GM21447 (cell line): ENCODE results near the gene COQ10B.
"Not testable (repeated sequence)": the region's sequence is repeated elsewhere in the genome, so short reads cannot be mapped to it uniquely, and the experiment has no call there.

ENCODE experiments used
- ATAC-seq: cut with Tn5 transposase; IDR thresholded peaks from one replicate; pipeline ENCODE4 v1.9.1; 2021; ENCODE audit not compliant: unreplicated experiment

Gene COQ10B

DNA sequence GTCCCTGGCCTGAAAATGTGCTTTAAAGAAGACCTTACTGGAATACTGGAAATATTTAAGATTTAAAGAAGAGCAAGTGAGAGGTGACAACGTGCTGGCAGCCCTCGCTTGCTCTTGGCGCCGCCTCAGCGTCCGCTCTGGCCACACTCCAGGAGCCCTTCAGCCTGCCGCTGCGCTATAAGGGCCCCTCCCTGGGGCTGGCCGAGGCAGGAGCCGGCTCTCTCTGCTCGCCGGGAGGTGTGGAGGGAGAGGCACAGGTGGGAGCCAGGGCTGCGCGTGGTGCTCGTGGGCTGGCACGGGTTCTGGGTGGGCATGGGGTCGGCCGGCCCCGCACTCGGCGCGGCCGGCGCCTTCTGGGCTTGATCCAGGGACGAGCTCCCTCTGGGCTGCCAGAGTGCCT, 2.9 kb upstream of the COQ10B start:
- no peak for ATAC-seq

DNA sequence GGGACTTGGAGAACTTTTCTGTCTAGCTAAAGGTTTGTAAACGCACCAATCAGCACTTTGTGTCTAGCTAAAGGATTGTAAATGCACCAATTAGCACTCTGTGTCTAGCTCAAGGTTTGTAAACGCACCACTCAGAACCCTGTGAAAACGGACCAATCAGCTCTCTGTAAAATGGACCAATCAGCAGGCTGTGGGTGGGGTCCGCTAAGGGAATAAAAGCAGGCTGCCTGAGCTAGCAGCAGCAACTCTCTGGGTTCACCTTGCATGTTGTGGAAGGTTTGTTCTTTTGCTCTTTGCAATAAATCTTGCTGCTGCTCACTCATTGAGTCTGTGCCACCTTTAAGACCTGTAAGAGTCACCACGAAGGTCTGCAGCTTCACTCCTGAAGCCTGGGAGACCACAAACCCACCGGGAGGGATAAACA, 2.4 kb upstream of the COQ10B start:
- not testable (repeated sequence) for ATAC-seq

DNA sequence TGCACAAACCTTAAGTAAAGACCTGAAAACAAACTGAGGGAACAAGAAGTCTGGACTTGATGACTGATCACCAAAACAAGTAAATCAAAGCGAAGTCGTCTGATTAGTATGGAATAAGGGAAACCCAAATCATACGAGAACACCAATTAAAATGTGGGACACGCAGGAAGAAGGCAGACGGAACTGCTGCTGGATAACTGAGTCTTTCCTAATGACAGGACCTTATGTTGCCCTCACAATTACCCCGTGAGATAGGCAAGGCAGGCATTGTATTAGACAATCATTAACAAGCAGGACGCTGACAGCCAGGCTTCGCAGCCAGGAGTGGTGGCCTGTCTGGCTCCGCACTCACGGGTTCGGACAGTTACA, 614 bp upstream of the COQ10B start:
- no peak for ATAC-seq

DNA sequence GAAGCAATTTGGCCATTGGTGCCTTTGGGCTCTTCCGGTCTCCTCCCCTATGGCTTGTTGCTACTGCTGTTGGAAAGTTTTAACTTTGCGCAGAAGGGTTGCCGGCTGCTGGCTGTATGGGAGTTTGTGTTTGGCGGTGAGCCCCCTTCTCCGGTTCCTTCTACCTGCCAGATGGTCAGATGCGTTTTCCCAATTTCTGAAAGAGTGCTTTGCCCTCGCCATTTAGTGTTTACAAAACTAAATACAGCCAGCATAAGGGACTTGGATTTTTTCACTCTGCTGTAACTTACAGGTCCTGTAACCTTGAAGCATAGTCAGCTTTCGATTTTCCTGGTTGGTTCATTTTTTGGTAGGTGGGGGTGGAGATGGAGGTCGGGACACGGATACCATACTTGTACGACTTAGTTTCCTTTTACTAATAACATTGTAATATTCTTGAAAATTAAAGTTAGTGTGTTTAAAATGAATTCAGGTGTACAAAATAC, 604 bp downstream of the COQ10B start:
- peak; percentile 39 for ATAC-seq

DNA sequence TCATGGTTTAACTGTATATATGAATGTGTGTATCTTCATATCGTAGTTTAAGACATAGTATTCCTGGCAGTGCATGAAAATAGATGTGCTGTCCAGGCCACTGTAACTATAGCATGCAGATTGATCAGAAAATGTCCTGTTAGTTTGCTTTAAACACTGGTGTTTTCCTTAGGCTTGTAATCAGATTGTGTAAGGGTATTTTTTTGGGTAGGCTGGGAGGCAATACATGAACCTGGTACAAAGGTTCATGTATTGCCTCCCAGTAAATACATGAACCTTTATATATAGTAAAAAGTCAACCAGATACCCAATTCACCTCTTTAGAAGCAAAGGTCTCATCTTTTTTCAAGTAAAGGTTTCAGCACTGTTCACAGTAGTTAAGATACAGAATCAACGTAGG, 1.6 kb downstream of the COQ10B start:
- ATAC-seq, result no peak

DNA sequence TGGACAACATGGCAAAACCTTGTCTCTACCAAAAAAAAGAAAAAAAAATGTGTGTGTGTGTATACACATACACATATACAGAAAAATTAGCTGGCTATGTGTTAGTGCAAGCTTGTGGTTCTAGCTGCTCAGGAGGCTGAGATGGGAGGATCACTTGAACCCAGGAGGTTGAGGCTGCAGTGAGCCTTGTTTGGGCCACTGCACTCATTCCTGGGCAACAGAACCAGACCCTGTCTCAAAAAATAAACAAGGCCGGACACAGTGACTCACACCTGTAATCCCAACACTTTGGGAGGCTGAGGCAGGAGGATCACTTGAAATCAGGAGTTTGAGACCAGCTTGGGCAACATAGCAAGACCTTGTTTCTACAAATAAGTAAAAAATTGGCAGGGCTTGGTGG, 2.1 kb downstream of the COQ10B start:
- no peak for ATAC-seq

DNA sequence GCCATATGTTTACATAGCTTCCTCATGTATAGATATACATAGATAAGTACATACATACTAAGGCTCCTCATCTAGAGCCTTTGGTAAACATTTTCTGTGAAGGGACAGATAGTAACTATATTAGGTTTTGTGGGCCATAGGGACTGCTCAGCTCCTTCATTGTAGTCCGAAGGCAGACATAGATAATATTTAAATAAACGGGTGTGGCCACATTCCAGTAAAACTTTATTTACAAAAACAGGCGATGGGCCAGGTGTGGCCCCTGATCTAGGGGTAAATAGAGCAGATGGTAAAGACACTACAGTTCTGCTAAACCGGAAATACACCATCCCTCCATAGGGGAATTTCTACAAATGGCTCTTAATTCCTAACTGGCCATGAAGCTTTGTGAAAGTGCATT, 7.3 kb downstream of the COQ10B start:
- no peak for ATAC-seq

DNA sequence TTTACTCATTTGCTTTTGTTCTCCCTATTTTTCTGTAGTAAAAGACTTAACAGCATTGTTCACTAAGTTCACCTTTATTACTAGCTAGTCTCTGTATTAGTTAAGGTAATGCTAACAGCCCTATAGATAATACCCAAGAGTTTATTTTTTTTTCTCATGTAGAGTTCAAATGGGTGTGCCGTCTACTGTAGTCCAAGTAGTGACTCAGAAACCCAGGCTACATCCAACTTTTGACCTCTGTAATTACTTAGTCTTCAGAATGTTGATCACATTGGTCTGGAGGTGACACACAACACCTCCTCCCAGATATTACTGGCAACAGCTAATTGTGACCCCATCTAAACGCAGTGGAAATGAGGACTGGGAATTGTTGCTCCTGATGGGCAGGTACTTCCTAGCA, 7.7 kb downstream of the COQ10B start:
- no peak for ATAC-seq

DNA sequence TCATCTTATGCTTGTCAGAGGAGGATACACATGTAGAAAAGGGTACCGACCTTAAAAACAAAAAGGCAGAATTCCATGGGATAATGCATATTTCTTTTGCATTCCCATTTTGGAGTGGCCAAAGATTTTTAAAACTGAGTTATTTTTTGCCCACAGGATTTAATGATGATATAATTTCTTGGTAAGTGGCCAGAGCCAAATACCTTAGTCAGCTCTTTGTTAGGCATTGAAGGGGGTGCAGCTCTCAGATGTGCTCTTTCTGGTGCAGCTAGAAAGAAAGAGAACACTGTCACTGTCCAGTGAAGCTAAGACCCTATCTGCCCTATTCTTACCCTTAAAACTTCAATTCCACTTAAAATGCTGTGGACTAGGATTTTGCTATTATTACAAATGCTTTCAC, 10.8 kb downstream of the COQ10B start:
- ATAC-seq, result no peak

DNA sequence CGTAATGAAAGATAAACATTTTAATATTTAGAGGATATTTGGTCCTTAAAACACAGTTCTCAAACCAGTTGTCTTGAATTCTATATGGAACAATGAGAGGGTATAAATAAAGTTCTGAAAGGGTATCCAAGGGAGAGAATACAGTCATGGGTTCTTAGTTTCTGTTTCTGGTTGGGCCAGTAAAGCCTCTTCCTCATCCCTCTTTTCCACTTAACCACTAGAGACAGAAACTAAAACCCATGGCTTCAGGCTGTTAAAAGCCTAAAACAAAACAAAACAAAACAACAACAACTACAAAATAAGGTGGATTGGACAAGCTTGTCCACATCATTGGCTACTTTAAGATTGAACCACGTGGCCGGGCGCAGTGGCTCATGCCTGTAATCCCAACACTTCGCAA, 18.8 kb downstream of the COQ10B start:
- no peak for ATAC-seq

DNA sequence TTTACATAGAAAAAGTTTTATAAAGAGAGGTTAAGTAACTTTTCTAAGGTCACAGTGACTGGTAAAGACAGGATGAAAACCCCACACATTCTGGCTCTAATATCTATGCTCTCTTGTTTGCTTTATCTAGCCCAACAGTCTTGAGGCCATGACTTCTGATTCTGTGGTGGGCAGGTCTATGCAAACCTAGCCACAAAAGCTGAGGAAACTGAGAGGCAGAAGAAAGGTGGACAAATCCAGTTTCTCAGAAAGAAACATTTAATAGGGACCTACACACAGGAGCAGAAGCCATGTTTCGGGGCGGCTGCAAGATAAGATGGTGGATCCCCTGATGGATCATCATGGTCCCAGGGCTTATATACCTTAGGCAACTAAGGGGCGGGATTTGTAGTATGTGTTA, 24.4 kb downstream of the COQ10B start:
- no peak for ATAC-seq

DNA sequence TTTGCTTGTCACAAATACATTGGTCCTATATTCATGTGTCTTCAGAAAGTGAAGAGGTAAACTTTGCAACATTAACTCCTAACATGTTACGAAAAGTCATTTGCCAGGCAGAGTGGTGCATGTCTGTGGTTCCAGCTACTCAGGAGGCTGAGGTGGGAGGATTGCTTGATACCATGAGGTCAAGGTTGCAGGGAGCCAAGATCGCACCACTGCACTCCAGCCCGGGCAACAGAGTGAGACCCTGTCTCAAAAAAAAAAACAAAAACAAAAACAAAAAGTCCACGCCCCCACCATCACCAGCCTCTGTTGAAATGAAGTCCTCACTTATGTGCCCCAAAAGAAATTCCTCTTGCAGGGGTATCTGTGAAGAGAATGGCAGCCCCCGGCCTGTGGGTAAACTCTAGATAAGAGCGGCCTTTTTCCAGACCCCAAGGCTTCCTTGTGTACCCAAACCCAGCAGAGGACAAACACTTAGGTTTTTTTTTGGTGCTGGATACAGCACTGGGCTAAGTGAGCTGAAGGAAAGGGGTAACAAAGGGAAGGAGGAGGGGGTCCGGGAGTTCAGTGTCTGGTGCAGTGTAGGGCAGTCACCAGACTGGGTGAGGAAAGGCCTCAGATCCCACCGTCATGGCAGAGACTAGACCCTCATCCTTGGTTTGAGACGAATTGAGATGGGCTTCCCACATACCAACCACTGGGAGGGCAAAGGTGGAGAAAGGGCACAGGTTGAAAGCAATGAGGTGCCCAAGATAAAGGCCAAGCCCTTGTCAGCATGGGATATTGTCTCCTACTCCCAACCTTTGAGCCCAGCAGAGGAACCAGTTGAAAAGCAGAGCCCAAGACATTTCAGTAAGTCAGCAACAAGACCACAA, 27.0 kb downstream of the COQ10B start:
- no peak for ATAC-seq

DNA sequence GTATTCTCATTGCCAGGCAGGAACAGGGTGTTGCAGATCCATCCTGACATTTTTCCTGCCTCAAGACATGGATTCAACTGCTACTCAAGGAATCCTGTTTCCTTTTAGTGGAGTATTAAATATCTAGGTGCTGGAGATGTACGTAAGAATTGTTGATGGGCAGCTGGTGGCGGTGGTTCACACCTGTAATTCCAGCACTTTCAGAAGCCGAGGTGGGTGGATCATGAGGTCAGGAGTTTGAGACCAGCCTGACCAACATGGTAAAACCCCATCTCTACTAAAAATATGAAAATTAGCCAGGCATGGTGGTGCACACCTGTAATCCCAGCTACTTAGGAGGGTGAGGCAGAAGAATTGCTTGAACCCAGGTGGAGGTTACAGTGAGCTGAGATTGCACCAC, 30.9 kb downstream of the COQ10B start:
- not testable (repeated sequence) for ATAC-seq

DNA sequence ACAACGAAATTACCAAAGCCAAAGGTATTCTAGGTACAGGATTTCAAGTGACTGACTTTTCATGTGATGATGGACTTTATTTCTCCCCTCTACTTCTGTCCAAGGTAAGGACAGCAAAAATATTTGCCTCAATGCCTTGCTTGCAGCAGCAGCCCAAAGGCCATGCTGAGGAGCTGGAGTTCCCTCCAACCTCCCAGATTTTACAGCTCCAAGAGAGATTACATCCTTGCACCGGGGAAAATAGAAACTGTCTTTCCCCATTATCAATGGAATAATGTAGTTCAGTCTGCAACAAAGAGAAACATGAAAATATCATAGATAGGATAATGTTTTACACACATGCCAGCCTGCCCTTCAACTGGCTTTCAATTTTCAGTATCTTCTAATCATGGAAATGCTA, 32.8 kb downstream of the COQ10B start:
- ATAC-seq, result no peak

DNA sequence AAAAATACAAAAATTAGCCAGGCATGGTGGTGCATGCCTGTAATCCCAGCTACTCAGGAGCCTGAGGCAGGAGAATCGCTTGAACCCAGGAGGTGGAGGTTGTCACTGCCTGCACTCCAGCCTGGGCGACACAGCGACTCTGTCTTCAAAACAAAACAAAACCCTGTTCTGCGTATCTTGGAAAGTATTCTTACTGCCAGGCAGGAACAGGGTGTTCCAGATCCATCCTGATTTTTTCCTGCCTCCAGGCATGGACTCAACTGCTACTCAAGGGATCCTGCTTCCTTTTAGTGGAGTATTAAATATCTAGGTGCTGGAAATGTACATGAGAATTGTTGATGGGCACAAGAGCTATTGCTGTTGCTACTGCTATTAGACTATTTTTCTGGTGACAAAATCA, 34.0 kb downstream of the COQ10B start:
- ATAC-seq, result no peak

DNA sequence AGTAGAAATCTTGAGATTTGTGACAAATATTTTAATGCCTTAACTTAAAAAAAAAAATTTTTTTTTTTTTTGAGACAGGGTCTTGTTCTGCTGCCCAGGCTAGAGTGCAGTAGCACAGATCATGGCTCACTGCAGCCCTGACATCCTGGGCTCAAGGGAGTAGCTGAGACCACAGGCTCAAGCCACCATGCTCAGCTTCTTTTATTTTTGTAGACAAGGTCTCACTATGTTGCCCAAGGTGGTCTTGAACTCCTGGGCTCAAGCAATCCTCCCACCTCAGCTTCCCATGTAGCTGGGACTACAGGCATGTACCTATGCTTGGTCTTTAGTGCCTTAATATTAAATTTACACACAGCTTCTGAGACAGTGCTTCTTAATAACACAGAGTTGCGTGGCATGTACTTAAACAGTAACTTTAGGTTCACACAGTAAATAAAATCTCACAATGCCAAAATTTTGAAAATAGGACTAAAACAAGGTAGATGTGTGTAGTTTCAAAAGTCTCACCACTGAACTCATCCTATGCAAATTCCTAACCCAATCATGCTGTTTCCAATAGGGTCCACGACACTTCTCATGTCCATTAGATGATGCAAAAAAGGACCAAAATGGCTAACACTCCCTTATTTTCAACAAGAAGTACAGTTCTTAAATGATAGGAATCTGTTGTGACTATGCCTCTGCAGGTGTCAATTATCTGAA, 42.2 kb downstream of the COQ10B start:
- ATAC-seq, result no peak

DNA sequence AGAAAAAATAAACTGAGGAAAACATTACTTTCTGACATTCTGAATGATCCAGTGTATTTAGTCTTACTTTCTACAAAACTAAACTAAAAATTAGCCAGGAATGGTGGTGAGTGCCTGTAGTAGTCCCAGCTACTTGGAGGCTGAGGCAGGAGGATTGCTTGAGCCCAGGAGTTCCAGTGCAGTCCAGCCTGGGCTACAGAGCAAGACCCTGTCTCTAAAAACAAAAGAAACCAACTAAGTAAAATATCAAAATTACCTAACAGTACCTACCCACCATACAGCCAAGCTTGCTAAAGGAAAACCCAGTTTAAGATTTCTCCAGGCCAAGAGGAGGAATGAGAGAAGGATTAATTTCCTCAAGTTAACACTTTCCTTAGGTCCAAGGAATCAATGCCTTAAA, 43.3 kb downstream of the COQ10B start:
- no peak for ATAC-seq

DNA sequence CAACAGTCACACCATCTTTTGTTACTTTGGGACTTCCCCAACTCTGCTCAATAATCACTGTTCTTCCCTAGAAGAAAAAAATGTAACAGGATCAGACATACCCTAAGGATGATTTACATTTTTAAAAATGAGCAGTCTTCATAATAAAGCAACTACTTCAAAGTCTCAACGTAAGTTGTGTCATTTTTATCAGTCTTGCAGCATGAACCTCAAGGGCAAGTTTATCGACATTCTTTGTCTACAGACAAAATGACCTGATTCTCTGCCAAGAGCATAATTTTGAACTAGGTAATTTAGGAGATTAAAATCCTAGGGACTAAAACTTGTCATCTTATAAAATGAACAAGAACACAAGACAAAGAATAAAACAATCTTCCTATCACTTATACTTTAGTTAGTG, 44.0 kb downstream of the COQ10B start:
- no peak for ATAC-seq

DNA sequence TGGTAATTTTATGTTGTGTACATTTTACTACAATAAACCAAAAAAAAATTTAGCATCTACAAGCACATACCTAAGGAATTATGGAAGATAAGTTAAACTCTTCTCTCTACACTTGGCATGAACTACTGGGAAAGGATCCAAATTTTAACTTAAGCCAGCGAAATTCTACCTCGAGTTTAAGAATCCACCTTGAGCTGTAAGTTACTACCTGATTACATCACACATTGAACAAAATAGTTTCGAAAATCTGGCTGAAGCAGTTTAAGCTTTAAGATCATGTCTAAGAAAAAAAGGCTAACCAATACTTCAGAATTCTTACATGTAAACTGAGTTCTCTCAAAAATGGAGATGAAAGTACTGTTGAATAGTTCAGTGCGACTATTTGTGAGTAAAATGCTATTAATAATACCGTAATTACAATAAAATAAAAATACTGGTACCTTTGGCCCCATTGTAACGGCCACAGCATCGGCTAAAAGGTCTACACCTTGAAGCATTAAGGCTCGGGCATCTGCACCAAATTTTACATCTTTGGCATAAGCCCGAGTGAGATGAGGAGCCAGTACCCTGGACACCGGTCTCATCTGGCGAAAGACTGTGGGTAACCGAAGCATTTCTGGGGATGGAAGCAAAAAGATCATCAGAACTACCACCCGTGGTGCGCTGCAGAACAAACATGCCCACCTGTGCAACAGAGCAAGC, 45.0 kb downstream of the COQ10B start:
- no peak for ATAC-seq

DNA sequence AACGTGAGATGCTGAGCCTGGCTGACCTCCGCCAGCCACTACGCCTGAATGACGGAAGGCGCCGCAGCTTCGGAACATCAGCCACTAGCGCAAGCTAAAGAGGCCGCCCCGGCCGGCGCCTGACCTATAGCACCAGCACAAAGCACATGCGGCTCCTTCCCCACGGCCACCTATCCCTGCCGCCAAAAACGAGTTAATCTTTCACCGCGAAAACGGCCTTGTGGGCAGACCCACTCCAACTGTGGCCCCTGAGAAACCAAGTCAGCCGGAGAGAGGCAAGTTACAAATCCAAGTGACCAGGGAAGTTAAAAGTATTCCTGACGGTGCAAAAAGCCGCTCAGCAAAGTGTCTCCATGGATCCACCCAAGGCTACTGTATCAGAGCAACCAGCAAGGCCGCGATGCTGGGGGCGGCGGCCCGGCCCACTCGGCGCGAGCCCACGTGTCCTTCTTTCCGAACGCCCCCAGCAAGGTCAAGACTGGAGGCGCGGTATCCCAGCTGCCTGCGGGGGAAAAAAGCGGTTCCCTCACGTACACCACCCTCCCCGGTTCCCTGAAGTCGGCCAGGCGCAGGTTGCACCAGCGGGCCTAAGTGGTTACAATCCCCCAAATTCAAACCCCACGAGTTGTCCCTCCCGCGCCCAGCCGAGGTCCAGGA, 45.7 kb downstream of the COQ10B start:
- ATAC-seq, result peak; percentile 32
